AG08395 (cell line): Measurements from ENCODE around the gene PFKL.
A peak's percentile ranks its signal among the peaks of the same experiment; 100 is the strongest.
"Not testable (repeated sequence)": the region's sequence is repeated elsewhere in the genome, so short reads cannot be mapped to it uniquely, and the experiment has no call there.

Experiments used
- DNase-seq: peaks from one replicate; pipeline ENCODE4 v3.0.0; 2012; ENCODE audit warnings: mixed read lengths, low spot score

PFKL gene

GRCh38 chr21:44328242-44328895 is 28.5 kb downstream of the PFKL start:
- DNase-seq = no peak

GRCh38 chr21:44329086-44329889 is 29.4 kb downstream of the PFKL start:
- DNase-seq = no peak

- no peak for DNase-seq
Measured at GRCh38 chr21:44329971-44330681, 30.3 kb downstream of the PFKL start.

- no peak for DNase-seq
Measured at GRCh38 chr21:44330698-44331097, 30.8 kb downstream of the PFKL start.

- DNase-seq = no peak
Measured at GRCh38 chr21:44331209-44331608, 31.4 kb downstream of the PFKL start.

GRCh38 chr21:44331650-44332307 is 31.9 kb downstream of the PFKL start:
- peak; percentile 18 for DNase-seq

GRCh38 chr21:44332383-44332782 is 32.5 kb downstream of the PFKL start:
- DNase-seq = no peak

GRCh38 chr21:44332965-44333364 is 33.1 kb downstream of the PFKL start:
- DNase-seq = no peak

GRCh38 chr21:44333509-44334328 is 33.9 kb downstream of the PFKL start:
- no peak for DNase-seq

- no peak for DNase-seq
Measured at GRCh38 chr21:44334329-44335030, 34.6 kb downstream of the PFKL start.

- no peak for DNase-seq
Measured at GRCh38 chr21:44335266-44336059, 35.6 kb downstream of the PFKL start.

GRCh38 chr21:44337449-44337848 is 37.6 kb downstream of the PFKL start:
- DNase-seq = no peak

- DNase-seq = peak; percentile 58
Measured at GRCh38 chr21:44337941-44338895, 38.4 kb downstream of the PFKL start.

- peak; percentile 98 for DNase-seq
Measured at GRCh38 chr21:44338971-44339910, 39.4 kb downstream of the PFKL start, which contains the start of gene CFAP410. CFAP410 (minus strand) TSS chr21:44339390; CDS start chr21:44339194, 196 bp downstream.

GRCh38 chr21:44341726-44342458 is 42.0 kb downstream of the PFKL start:
- DNase-seq = not testable (repeated sequence)

- DNase-seq = not testable (repeated sequence)
Measured at GRCh38 chr21:44342981-44343380, 43.1 kb downstream of the PFKL start.
